GM13976 (cell line): ENCODE measurements around the gene OR6C65.

ENCODE experiments used
- DNase-seq: peaks from one replicate; pipeline ENCODE4 v3.0.0; 2012; ENCODE audit warnings: low spot score
- in situ Hi-C: fragments of 300-500 bp; cut with MboI; formaldehyde crosslinking; loops from one replicate; pipeline ENCODE4 v1.12.0; 2022; ENCODE audit warnings: low sequenced_read_pairs, mixed read lengths, inconsistent platforms; ENCODE audit not compliant: unreplicated experiment
- TF ChIP-seq, protein P1 (sequence below): IDR thresholded peaks from 2 replicates; pipeline ENCODE4 v1.5.1; 2012; ENCODE audit warnings: borderline replicate concordance, mild to moderate bottlenecking; ENCODE audit not compliant: insufficient read depth; ENCODE audit errors: extremely low read depth, missing control alignments, control extremely low read depth

OR6C65 gene

DNA sequence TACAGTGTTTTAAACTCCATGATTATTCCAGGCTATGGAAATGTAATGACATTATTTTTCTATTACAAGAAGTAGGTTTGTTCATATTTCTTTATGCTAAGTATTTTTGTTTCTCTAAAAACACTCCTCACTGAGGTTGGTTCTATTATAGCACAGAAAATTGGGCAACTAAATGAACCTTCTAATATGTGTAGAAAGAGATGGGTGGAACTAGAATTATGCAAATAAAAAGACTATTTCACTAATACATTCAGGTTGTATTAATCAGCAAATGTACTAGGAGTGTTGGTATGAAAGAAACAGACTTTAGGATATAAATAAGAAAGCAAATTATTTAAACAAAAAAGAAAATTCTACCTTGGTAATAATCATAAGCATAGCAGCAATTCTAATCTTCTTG is 48.5 kb downstream of the OR6C65 start:
- in situ Hi-C loops, result no loop called here
- TF ChIP-seq, protein P1, sequence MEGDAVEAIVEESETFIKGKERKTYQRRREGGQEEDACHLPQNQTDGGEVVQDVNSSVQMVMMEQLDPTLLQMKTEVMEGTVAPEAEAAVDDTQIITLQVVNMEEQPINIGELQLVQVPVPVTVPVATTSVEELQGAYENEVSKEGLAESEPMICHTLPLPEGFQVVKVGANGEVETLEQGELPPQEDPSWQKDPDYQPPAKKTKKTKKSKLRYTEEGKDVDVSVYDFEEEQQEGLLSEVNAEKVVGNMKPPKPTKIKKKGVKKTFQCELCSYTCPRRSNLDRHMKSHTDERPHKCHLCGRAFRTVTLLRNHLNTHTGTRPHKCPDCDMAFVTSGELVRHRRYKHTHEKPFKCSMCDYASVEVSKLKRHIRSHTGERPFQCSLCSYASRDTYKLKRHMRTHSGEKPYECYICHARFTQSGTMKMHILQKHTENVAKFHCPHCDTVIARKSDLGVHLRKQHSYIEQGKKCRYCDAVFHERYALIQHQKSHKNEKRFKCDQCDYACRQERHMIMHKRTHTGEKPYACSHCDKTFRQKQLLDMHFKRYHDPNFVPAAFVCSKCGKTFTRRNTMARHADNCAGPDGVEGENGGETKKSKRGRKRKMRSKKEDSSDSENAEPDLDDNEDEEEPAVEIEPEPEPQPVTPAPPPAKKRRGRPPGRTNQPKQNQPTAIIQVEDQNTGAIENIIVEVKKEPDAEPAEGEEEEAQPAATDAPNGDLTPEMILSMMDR, result no peak
- no peak for DNase-seq
